K562 treated with DMSO at 1 percent for 24 hours (cell line): ENCODE data around the gene UNC93A. TPM values are rescaled to one million over a fixed set of nuclear protein-coding genes. Genes with fewer than 3 reads are reported as not detected.

Source experiments
- total RNA-seq: library from RNA; unstranded; fragments of 300-600 nt; gene quantifications from 2 replicates; pipeline ENCODE4 v1.2.3, GENCODE V29; 2022; ENCODE audit warnings: low read depth; ENCODE audit not compliant: insufficient read depth

The UNC93A gene
- not detected in 2 replicates for total RNA-seq

DNA sequence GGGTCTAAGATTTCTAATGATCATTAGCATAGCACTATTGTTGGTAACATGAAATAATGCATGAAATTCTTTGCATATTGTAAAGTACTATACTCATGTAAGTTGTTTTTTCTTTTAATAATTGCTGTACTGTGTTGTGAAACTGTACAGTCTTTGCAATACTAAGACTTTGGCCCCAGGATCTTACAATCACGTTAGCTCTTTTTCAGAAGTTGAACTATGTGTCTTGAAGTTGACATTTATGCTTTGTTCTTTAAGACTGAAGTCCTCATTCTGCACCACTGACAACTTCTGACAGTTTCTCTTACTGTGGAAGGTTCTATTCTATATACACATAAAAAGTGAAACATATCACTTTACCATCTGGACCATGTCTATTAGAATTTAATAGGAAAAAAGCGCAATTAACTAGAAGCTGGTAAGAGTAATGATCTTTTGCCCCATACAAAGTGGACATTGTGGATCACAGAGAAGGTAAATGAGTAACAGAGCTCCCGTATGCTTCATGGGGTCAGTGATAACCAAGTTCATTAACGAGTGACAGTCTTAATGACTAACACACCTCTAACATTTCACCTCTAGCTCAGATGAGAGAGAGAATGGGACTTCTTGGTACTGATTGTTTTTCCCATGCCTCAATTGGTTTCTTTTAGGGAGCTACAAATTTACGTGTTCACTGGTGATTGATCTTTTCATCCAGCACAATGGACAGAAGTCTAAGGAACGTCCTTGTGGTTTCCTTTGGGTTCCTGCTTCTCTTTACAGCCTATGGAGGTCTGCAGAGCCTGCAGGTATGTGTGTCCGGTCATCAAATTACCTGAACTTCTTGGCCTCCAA lies at the start of gene UNC93A:
UNC93A (plus strand) TSS at position 530 of the 837 bp plus-strand sequence; CDS start at position 705, 175 bp downstream.

Other genes starting within 250 kb of the UNC93A start
- not detected in 2 replicates for gene CCR6, start 168.2 kb upstream of the UNC93A start, total RNA-seq
- gene GPR31, start 133.3 kb upstream of the UNC93A start, total RNA-seq, result not detected in 2 replicates
- not detected in 2 replicates for gene TTLL2, start 33.8 kb downstream of the UNC93A start, total RNA-seq